ENCODE results near the gene HINT2.
A peak's percentile ranks its signal among the peaks of the same experiment; 100 is the strongest.

HINT2 gene

DNA sequence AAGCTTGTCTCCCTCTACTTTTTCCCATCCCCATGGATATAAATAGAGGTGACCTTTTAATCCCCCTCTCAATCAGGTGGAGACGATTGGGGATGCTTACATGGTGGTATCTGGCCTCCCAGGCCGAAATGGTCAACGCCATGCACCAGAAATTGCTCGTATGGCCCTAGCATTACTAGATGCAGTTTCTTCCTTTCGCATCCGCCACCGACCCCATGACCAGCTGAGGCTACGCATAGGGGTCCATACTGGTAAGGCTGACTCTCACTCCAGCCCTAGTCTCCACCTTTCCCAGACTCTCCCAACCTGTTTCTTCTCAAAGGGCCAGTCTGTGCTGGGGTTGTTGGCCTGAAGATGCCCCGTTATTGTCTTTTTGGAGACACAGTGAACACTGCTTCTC is 6.4 kb downstream of the HINT2 start:
- Mint-ChIP-seq H3K36me3 (ENCODE audit: low read depth) (peaks cover 8% of the 10 kb centered on the region), H3K4me1 (ENCODE audit: low read depth) (peaks cover 21% of the 10 kb centered on the region), H3K27me3 (ENCODE audit: low read depth) (no peaks in the 10 kb centered on the region), H3K9me3 (no peaks in the 10 kb centered on the region), H3K4me3 (no peak overlapping the region), H3K27ac (no peak overlapping the region)

DNA sequence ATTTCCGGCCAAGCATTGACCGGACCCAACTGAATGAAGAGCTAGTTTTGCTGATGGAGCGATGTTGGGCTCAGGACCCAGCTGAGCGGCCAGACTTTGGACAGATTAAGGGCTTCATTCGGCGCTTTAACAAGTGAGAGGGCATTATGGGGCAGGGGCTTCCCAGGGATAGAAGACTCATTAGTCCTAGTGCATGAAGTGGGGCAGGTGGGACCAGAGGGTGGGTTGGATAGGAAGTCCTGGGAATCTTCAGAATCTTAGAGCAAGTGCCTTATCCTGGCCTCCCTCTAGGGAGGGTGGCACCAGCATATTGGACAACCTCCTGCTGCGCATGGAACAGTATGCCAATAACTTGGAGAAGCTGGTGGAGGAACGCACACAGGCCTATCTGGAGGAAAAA is 8.7 kb downstream of the HINT2 start:
- Mint-ChIP-seq H3K27me3 (ENCODE audit: low read depth) (no peaks in the 10 kb centered on the region), H3K4me1 (ENCODE audit: low read depth) (peaks cover 4% of the 10 kb centered on the region), H3K9me3 (no peaks in the 10 kb centered on the region), H3K36me3 (ENCODE audit: low read depth) (peaks cover 15% of the 10 kb centered on the region), H3K4me3 (no peak overlapping the region), H3K27ac (no peak overlapping the region)

DNA sequence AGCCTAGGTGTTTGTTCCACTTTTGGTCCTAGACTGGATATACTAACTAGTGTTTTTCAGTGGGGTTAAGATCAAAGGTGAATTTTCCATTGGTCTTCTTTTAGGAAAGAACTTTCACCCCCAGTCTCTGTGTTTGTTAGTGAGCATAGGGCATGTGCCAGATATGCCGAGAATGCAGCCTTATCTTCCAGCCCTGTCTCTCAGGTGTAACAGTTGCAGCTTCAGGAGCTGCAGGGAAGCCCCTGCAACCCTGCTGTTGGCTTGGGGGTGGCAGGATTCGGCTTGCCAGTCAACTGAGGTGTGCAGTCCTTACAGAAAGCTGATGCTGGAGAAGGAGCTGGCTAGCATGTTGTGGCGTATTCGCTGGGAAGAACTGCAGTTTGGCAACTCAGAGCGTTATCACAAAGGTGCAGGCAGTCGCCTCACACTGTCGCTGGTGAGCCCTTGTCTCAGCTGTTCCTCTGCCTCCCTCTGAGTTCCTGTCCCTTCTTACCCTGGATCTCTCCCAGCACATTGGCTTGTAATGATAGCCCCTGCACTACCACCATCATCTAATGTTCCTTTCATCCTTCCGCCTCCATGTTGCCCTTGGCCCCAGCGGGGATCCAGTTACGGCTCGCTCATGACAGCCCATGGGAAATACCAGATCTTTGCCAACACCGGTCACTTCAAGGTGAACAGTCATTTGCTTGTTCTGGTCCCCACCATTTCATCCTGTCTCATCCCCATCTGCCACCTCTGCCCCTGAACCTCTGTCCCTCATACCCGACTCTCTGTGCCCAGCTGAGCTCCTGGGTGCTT is 13.3 kb downstream of the HINT2 start:
- Mint-ChIP-seq H3K4me1 (ENCODE audit: low read depth) (peaks cover 7% of the 10 kb centered on the region), H3K27ac (no peak overlapping the region), H3K27me3 (ENCODE audit: low read depth) (no peaks in the 10 kb centered on the region), H3K36me3 (ENCODE audit: low read depth) (peaks cover 17% of the 10 kb centered on the region), H3K9me3 (no peaks in the 10 kb centered on the region), H3K4me3 (no peak overlapping the region)

DNA sequence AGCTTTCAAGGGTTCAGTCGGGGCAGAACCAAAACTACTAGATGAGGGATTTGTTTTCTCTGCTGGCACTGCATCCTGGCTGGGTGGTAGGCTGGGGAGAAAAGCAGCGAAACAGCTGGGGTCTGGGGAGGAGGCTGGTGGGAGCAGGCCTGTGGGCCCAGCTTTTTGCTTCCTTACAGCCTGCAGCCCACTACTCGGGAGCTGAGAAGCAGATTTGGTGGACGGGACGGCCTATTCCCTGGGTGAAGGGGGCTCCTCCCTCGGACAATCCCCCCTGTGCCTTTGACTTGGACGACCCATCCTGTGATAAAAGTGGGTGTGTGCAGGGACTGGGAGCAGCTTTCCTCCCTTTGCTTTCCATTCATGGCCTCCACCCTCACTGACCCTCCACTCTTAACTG is 14.3 kb downstream of the HINT2 start:
- Mint-ChIP-seq H3K4me1 (ENCODE audit: low read depth) (peaks cover 10% of the 10 kb centered on the region), H3K36me3 (ENCODE audit: low read depth) (peaks cover 13% of the 10 kb centered on the region), H3K27ac (no peak overlapping the region), H3K4me3 (no peak overlapping the region), H3K27me3 (ENCODE audit: low read depth) (no peaks in the 10 kb centered on the region), H3K9me3 (no peaks in the 10 kb centered on the region)

DNA sequence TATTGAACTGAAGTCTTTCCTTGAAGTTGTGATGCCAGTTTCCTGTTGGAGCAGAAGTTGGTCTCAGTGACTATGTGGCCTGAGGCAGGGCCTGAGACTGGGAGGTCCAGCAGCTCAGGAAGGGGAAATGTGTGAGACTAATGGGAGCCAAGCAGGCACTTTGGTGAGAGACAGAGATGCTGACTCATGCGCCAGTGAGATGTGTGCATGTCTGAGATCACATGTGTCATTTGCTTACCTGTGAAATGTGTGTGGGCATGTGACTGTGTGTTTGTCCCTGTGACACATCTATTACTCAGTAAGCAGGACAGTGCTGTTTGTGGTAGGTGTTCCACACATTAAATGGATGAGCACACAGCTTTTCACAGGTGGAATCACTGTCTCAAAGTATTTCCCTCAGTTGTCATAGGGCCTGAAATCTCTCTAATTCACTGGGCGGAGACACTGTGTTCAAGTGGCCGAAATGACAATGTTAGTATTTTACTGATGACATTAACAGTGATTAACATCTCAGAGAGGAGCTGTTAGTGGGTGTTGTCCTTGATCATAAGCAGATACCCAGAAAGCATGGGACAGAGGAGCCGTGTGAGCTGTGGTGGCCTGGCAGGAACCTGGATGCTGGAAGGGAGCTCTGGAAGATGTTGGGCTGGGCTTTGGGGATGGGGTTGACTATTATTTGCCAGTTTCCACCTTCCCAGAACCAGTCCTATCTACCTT is 16.0 kb downstream of the HINT2 start:
- Mint-ChIP-seq H3K4me3 (no peak overlapping the region), H3K4me1 (ENCODE audit: low read depth) (peaks cover 17% of the 10 kb centered on the region), H3K36me3 (ENCODE audit: low read depth) (peaks cover 13% of the 10 kb centered on the region), H3K9me3 (no peaks in the 10 kb centered on the region), H3K27me3 (ENCODE audit: low read depth) (no peaks in the 10 kb centered on the region), H3K27ac (peak overlapping the region; percentile 23)

DNA sequence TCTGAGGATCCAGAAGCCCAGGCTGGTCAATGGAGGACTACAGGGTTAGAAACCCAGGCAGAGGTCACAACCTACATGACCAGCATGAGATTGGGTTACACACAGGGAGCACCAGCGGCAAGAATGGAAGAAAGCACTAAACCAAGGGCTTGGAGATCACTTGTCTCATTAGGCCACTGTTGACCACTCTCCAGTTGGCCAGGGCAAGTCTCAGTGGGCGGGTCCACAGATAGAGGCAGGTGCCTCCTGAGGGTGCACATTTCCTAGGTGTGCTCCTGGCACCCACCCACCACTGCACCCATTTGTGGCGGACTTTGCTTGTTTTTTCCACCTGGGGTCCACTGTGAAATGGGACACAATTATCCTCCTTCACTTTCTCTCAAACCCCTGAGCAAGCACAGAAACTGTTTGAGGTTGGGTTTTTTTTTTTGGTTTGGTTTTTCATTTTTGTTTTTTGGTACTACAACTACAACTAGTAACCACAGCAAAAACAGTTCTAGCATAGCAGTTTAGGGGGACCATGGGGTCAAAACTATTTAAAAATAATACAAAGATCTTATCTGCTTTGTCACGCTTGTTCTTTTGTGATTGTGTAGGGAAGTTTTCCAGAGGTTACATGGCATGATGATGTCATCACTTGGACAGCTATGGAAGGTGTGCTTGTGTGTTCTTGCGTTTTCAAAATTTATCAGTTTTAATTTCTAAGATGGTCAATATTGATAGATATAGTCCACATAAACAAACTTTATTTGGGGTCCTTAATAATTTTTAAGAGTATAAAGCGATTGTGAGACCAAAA is 17.3 kb downstream of the HINT2 start:
- no peaks in the 10 kb centered on the region for H3K9me3 Mint-ChIP-seq
- no peaks in the 10 kb centered on the region for H3K27me3 Mint-ChIP-seq (ENCODE audit: low read depth)
- no peak overlapping the region for H3K27ac Mint-ChIP-seq
- H3K36me3 Mint-ChIP-seq (ENCODE audit: low read depth), result peaks cover 15% of the 10 kb centered on the region
- H3K4me3 Mint-ChIP-seq, result no peak overlapping the region
- peaks cover 17% of the 10 kb centered on the region for H3K4me1 Mint-ChIP-seq (ENCODE audit: low read depth)

DNA sequence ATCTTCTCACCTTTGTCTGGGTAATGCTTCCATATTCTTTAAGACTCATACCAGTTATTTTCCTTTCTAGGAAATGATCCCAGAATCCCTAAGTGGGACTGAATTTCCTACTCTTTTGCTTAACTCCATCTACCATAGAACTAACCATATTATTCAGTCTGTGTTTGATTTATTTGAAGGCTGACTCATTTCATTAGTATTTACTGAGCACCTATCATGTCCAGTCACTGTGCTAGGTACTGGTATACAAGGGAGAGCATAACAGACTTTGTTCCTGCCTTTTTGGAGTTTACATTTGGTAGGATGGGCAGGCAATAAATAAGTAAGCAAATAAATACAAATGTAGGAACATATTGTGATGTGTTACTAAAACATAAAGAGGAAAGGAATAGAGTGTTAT is 19.1 kb downstream of the HINT2 start:
- Mint-ChIP-seq H3K9me3 (no peaks in the 10 kb centered on the region), H3K36me3 (ENCODE audit: low read depth) (peaks cover 7% of the 10 kb centered on the region), H3K4me3 (no peak overlapping the region), H3K27me3 (ENCODE audit: low read depth) (no peaks in the 10 kb centered on the region), H3K27ac (no peak overlapping the region), H3K4me1 (ENCODE audit: low read depth) (peaks cover 17% of the 10 kb centered on the region)

DNA sequence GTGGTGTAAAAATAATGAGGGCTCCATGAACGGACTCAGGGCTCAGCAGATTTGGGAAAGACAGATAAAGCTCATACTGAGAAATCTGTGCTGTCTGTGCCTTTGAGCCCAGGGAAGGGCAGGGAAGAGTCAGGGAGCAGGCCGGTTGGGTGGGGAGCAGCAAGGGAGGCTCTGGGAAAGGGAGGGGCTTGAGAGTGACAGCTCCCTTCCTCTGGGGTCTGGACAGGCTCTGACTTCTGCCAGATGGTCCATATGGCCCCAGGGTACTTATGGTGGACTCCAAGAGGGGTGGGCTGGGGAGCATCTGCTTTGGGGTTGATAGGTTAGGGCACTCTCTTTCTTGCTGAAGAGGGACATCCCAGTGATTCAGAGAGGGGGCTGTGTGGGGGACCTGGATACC is 21.4 kb downstream of the HINT2 start:
- Mint-ChIP-seq H3K27me3 (ENCODE audit: low read depth) (no peaks in the 10 kb centered on the region), H3K36me3 (ENCODE audit: low read depth) (peaks cover 5% of the 10 kb centered on the region), H3K4me1 (ENCODE audit: low read depth) (peaks cover 18% of the 10 kb centered on the region), H3K27ac (no peak overlapping the region), H3K4me3 (no peak overlapping the region), H3K9me3 (no peaks in the 10 kb centered on the region)

DNA sequence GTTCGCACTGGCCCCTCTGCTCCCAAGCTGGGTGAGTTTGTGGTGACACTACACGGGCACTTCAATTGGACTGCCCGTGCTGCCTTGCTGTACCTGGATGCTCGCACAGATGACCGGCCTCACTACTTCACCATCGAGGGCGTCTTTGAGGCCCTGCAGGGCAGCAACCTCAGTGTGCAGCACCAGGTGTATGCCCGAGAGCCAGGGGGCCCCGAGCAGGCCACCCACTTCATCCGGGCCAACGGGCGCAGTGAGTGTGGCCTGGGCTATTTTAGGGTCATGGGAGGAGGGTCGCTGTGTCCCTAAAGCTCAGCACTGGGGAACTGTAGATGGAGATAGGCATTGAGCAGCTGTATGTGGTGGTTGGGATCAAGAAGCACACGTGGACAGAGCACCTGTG is 22.0 kb downstream of the HINT2 start:
- Mint-ChIP-seq H3K27ac (no peak overlapping the region), H3K9me3 (no peaks in the 10 kb centered on the region), H3K4me1 (ENCODE audit: low read depth) (peaks cover 18% of the 10 kb centered on the region), H3K27me3 (ENCODE audit: low read depth) (no peaks in the 10 kb centered on the region), H3K36me3 (ENCODE audit: low read depth) (peaks cover 5% of the 10 kb centered on the region), H3K4me3 (no peak overlapping the region)

DNA sequence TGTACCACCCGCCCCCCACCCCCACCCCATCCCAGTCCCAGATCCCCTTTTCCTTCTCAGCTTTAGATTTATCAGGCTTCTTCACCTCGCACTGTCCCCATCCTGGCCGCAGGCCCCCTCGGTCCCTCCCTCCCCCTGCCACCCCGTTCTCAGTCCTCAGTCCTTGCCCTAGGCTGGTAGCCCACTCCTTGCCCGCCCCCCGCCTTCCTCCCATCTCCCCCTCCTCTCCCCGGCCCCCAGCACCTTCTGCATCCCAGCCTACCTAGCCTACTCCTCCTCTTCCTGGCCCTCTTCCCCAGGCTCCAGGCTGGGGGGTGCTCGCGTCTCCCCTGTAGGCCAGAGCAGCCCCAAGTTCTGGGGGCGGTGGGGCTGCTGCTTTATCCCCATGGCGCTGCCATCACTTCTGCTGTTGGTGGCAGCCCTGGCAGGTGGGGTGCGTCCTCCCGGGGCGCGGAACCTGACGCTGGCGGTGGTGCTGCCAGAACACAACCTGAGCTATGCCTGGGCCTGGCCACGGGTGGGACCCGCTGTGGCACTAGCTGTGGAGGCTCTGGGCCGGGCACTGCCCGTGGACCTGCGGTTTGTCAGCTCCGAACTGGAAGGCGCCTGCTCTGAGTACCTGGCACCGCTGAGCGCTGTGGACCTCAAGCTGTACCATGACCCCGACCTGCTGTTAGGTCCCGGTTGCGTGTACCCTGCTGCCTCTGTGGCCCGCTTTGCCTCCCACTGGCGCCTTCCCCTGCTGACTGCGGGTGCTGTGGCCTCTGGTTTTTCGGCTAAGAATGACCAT is 22.6 kb downstream of the HINT2 start:
- Mint-ChIP-seq H3K4me1 (ENCODE audit: low read depth) (peaks cover 16% of the 10 kb centered on the region), H3K27ac (no peak overlapping the region), H3K9me3 (no peaks in the 10 kb centered on the region), H3K27me3 (ENCODE audit: low read depth) (no peaks in the 10 kb centered on the region), H3K36me3 (ENCODE audit: low read depth) (peaks cover 5% of the 10 kb centered on the region), H3K4me3 (no peak overlapping the region)

DNA sequence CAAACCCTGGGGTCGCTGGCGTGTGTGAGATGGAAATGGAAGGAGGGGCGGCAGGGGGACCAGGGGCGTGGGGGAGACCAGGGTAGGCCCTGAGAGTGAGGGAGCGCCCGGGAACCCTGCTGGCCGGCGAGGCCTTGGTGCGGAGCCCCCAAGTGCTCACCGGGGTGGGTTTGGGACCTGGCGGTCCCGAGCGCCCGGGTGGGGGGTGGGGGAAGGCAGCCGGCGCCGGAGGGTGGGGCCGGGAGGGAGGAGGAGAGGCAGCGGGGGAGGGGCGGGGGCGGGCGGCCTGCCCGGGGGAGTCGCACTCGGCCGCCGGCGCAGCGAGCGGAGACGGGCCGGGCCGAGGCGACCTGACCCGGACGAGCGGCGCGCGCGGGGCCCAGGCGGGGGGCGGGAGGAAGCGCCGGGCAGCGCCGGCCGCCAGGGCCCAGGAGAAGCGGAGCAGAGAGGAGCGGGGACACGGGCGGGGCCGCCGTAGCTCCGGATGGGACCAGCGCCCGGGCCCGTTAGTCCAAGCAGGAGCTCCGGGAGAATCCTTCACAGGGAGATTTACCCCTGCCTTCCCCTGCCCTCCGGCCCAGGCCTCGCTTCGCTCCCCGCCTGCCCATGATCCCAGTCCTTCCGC is 23.4 kb downstream of the HINT2 start, which contains the start of gene NPR2:
NPR2 (plus strand) TSS at position 295 of the 625 bp plus-strand sequence. CDS start 818 bp downstream, outside the sequence.
- Mint-ChIP-seq H3K27me3 (ENCODE audit: low read depth) (no peaks in the 10 kb centered on the region), H3K27ac (no peak within 1 kb of the TSS), H3K4me1 (ENCODE audit: low read depth) (peaks cover 14% of the 10 kb centered on the region), H3K9me3 (no peaks in the 10 kb centered on the region), H3K4me3 (no peak within 1 kb of the TSS), H3K36me3 (ENCODE audit: low read depth) (peaks cover 7% of the 10 kb centered on the region)

DNA sequence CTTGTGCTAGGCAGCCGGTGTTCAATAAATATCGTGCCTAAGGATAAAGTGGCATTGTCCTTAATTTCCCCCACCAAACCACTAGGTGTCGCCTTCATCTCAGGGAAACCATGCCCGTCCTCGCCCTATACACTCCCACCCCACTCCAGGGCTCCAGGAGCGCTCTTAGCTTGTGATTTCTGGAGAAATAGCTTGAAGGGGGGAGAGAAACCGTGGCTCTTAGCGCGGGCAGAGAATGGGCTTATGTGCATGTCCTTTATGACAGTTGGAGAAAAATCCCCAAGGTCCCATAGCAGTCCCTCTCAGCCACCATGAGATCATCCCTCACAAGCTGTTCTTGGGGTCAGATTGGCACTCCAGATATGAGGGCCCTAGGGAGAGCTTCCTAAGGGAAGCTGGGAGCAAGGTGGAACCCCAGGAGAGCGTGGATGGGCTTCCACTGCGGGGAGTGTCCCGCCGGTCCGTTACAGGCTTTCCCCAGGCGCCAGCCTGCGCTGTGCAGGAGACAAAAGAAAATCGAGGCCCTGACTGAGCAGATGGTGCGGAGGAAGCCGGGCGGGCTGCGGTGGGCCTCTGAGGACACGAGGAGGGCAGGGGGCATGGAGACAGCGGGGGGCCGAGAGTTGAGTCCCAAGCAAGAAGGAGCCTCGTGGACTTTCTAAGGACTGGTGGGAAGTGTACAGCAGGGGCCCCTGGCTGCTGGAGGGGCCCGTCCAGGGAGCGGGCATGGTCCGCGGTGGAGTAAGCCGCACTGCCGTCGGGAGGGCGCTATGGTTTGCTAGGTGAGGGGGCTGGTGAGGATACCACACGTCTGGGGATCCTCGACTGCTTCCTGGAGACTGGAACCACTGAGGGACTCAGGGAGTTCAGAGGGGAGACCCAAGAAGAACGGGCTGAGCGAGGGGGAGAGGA is 24.2 kb downstream of the HINT2 start:
- H3K27ac Mint-ChIP-seq, result no peak overlapping the region
- no peaks in the 10 kb centered on the region for H3K9me3 Mint-ChIP-seq
- H3K4me3 Mint-ChIP-seq, result no peak overlapping the region
- H3K27me3 Mint-ChIP-seq (ENCODE audit: low read depth), result no peaks in the 10 kb centered on the region
- peaks cover 11% of the 10 kb centered on the region for H3K36me3 Mint-ChIP-seq (ENCODE audit: low read depth)
- H3K4me1 Mint-ChIP-seq (ENCODE audit: low read depth), result peaks cover 11% of the 10 kb centered on the region

DNA sequence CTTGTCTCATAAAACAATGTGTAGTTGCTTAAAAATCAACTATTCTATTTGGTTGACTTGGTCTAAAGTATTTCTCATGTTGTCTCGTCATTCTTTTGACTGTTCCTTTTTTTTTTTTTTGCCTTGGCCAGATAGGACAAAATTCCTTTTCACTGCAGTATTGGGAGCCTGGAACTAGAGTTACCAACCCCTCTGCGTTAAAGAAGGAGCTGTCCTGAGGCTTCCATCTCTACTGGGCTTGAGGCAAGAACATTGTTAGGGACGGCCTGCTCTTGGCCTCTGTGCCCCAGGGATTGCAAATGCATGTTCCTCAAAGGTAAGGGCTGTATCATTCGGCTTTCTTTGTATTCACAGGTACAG is 24.8 kb downstream of the HINT2 start:
- Mint-ChIP-seq H3K9me3 (no peaks in the 10 kb centered on the region), H3K27ac (no peak overlapping the region), H3K27me3 (ENCODE audit: low read depth) (no peaks in the 10 kb centered on the region), H3K4me3 (no peak overlapping the region), H3K4me1 (ENCODE audit: low read depth) (peaks cover 10% of the 10 kb centered on the region), H3K36me3 (ENCODE audit: low read depth) (peaks cover 11% of the 10 kb centered on the region)
